Activated naive CD8-positive, alpha-beta T cell treated with anti-CD3 and anti-CD28 coated beads, Interleukin-2, amount 10 ng/mL, durations not matched to agents 7 days and 5 days (primary cell): ENCODE results near the gene SLC22A2. TPM values are rescaled to one million over a fixed set of nuclear protein-coding genes. Genes with fewer than 3 reads are reported as not detected.

Experiments used
- ATAC-seq: fragments of 150-1000 bp; cut with Tn5 transposase; one replicate; pipeline ENCODE4 v1.10.0; 2021; ENCODE audit warnings: low read depth, moderate library complexity
- POLR2A ChIA-PET: fragments of 350-600 bp; sonication (Branson Sonifier 250); formaldehyde crosslinking; loops from one replicate; lab custom pipeline; 2021; ENCODE audit warnings: antibody characterized with exemption; lab: Charles Lee
- DNase-seq: peaks from one replicate; pipeline ENCODE4 v3.0.0; 2021
- H3K27ac Mint-ChIP-seq: one replicate; pipeline ENCODE4 v1.8.0; 2022; ENCODE audit warnings: mild to moderate bottlenecking, mixed read lengths
- H3K27me3 Mint-ChIP-seq: one replicate; pipeline ENCODE4 v1.8.0; 2022; ENCODE audit warnings: mild to moderate bottlenecking, moderate library complexity, mixed read lengths
- H3K36me3 Mint-ChIP-seq: one replicate; pipeline ENCODE4 v1.8.0; 2021; ENCODE audit warnings: mild to moderate bottlenecking, mixed read lengths
- H3K4me1 Mint-ChIP-seq: one replicate; pipeline ENCODE4 v1.8.0; 2021; ENCODE audit warnings: mixed read lengths
- H3K4me3 Mint-ChIP-seq: one replicate; pipeline ENCODE4 v1.8.0; 2022; ENCODE audit warnings: mild to moderate bottlenecking, moderate library complexity, mixed read lengths
- H3K9me3 Mint-ChIP-seq: one replicate; pipeline ENCODE4 v1.8.0; 2021; ENCODE audit warnings: mixed read lengths
- total RNA-seq, 2 experiments: library from RNA; stranded (reverse); gene quantifications; one replicate each; pipeline ENCODE4 v1.2.3, GENCODE V29; 2021

SLC22A2 gene
- total RNA-seq, 2 experiments from 2014 or later, result not detected

- H3K36me3 Mint-ChIP-seq, result no peaks in the 10 kb centered on the region
- no peaks in the 10 kb centered on the region for H3K9me3 Mint-ChIP-seq
- no peak overlapping the region for H3K4me3 Mint-ChIP-seq
- no peak for ATAC-seq
- H3K27me3 Mint-ChIP-seq, result peaks cover 18% of the 10 kb centered on the region
- H3K27ac Mint-ChIP-seq, result no peak overlapping the region
- DNase-seq, result no peak
- POLR2A ChIA-PET, result no interaction called here
- peaks cover 7% of the 10 kb centered on the region for H3K4me1 Mint-ChIP-seq
Observed at GRCh38 chr6:160267102-160267501, 8.5 kb upstream of the SLC22A2 start.

- POLR2A ChIA-PET, result no interaction called here
- Mint-ChIP-seq H3K9me3 (no peaks in the 10 kb centered on the region), H3K27me3 (peaks cover 15% of the 10 kb centered on the region), H3K4me3 (no peak overlapping the region), H3K36me3 (no peaks in the 10 kb centered on the region), H3K4me1 (peaks cover 7% of the 10 kb centered on the region), H3K27ac (no peak overlapping the region)
- DNase-seq, result no peak
- ATAC-seq, result no peak
Observed at GRCh38 chr6:160265869-160266476, 7.4 kb upstream of the SLC22A2 start.

GRCh38 chr6:160264061-160264612 lies 5.5 kb upstream of the SLC22A2 start:
- DNase-seq (no peak), ATAC-seq (no peak)
- peaks cover 16% of the 10 kb centered on the region for H3K27me3 Mint-ChIP-seq
- peaks cover 7% of the 10 kb centered on the region for H3K4me1 Mint-ChIP-seq
- H3K36me3 Mint-ChIP-seq, result no peaks in the 10 kb centered on the region
- no peak overlapping the region for H3K4me3 Mint-ChIP-seq
- no peak overlapping the region for H3K27ac Mint-ChIP-seq
- no peaks in the 10 kb centered on the region for H3K9me3 Mint-ChIP-seq
- POLR2A ChIA-PET, result no interaction called here

- H3K9me3 Mint-ChIP-seq, result no peaks in the 10 kb centered on the region
- no peak overlapping the region for H3K27ac Mint-ChIP-seq
- no peak for DNase-seq
- H3K27me3 Mint-ChIP-seq, result peaks cover 15% of the 10 kb centered on the region
- no peak for ATAC-seq
- no peaks in the 10 kb centered on the region for H3K36me3 Mint-ChIP-seq
- no peak overlapping the region for H3K4me3 Mint-ChIP-seq
- peaks cover 7% of the 10 kb centered on the region for H3K4me1 Mint-ChIP-seq
- POLR2A ChIA-PET, result no interaction called here
Observed at GRCh38 chr6:160263196-160263939, 4.7 kb upstream of the SLC22A2 start.

- Mint-ChIP-seq H3K36me3 (no peaks in the 10 kb centered on the region), H3K9me3 (no peaks in the 10 kb centered on the region), H3K27me3 (peaks cover 13% of the 10 kb centered on the region), H3K27ac (no peak overlapping the region), H3K4me1 (peaks cover 7% of the 10 kb centered on the region), H3K4me3 (no peak overlapping the region)
- POLR2A ChIA-PET, result no interaction called here
- ATAC-seq, result no peak
- DNase-seq, result no peak
Observed at GRCh38 chr6:160261991-160262680, 3.5 kb upstream of the SLC22A2 start.

- Mint-ChIP-seq H3K9me3 (no peaks in the 10 kb centered on the region), H3K4me1 (peaks cover 2% of the 10 kb centered on the region), H3K4me3 (no peak overlapping the region), H3K27ac (no peak overlapping the region), H3K36me3 (no peaks in the 10 kb centered on the region), H3K27me3 (peaks cover 11% of the 10 kb centered on the region)
- DNase-seq (no peak), ATAC-seq (no peak)
- POLR2A ChIA-PET, result no interaction called here
Observed at GRCh38 chr6:160260803-160261450, 2.3 kb upstream of the SLC22A2 start.

GRCh38 chr6:160260367-160260766 lies 1.7 kb upstream of the SLC22A2 start:
- Mint-ChIP-seq H3K36me3 (no peaks in the 10 kb centered on the region), H3K4me3 (no peak overlapping the region), H3K9me3 (no peaks in the 10 kb centered on the region), H3K27ac (no peak overlapping the region), H3K27me3 (peaks cover 13% of the 10 kb centered on the region), H3K4me1 (no peaks in the 10 kb centered on the region)
- no peak for DNase-seq
- no peak for ATAC-seq
- POLR2A ChIA-PET, result no interaction called here

- no peak overlapping the region for H3K4me3 Mint-ChIP-seq
- no peak for DNase-seq
- no peaks in the 10 kb centered on the region for H3K4me1 Mint-ChIP-seq
- H3K27ac Mint-ChIP-seq, result no peak overlapping the region
- no peaks in the 10 kb centered on the region for H3K9me3 Mint-ChIP-seq
- H3K27me3 Mint-ChIP-seq, result peaks cover 10% of the 10 kb centered on the region
- POLR2A ChIA-PET, result no interaction called here
- no peaks in the 10 kb centered on the region for H3K36me3 Mint-ChIP-seq
- no peak for ATAC-seq
Observed at GRCh38 chr6:160259598-160259997, 977 bp upstream of the SLC22A2 start.

- H3K4me1 Mint-ChIP-seq, result no peaks in the 10 kb centered on the region
- no peaks in the 10 kb centered on the region for H3K36me3 Mint-ChIP-seq
- H3K4me3 Mint-ChIP-seq, result no peak overlapping the region
- no peaks in the 10 kb centered on the region for H3K9me3 Mint-ChIP-seq
- DNase-seq (no peak), ATAC-seq (no peak)
- H3K27me3 Mint-ChIP-seq, result peaks cover 10% of the 10 kb centered on the region
- POLR2A ChIA-PET, result no interaction called here
- H3K27ac Mint-ChIP-seq, result no peak overlapping the region
Observed at GRCh38 chr6:160259143-160259425, 463 bp upstream of the SLC22A2 start.

GRCh38 chr6:160256445-160256844 lies 2.2 kb downstream of the SLC22A2 start:
- H3K9me3 Mint-ChIP-seq, result no peaks in the 10 kb centered on the region

GRCh38 chr6:160254467-160255312 lies 3.9 kb downstream of the SLC22A2 start:
- DNase-seq (no peak), ATAC-seq (no peak)
- Mint-ChIP-seq H3K4me3 (no peak overlapping the region), H3K36me3 (no peaks in the 10 kb centered on the region), H3K4me1 (no peaks in the 10 kb centered on the region), H3K9me3 (no peaks in the 10 kb centered on the region), H3K27ac (no peak overlapping the region), H3K27me3 (peaks cover 12% of the 10 kb centered on the region)
- POLR2A ChIA-PET, result no interaction called here

More at GRCh38 chr6:160256445-160256844, 2.2 kb downstream of the SLC22A2 start:
- no peak for DNase-seq
- no peaks in the 10 kb centered on the region for H3K4me1 Mint-ChIP-seq
- H3K36me3 Mint-ChIP-seq, result no peaks in the 10 kb centered on the region
- peaks cover 11% of the 10 kb centered on the region for H3K27me3 Mint-ChIP-seq
- H3K27ac Mint-ChIP-seq, result no peak overlapping the region
- no peak overlapping the region for H3K4me3 Mint-ChIP-seq
- ATAC-seq, result no peak
- POLR2A ChIA-PET, result no interaction called here

GRCh38 chr6:160253714-160254113 lies 4.9 kb downstream of the SLC22A2 start:
- peaks cover 11% of the 10 kb centered on the region for H3K27me3 Mint-ChIP-seq
- POLR2A ChIA-PET, result no interaction called here
- no peak overlapping the region for H3K27ac Mint-ChIP-seq
- H3K36me3 Mint-ChIP-seq, result no peaks in the 10 kb centered on the region
- no peak for DNase-seq
- H3K9me3 Mint-ChIP-seq, result no peaks in the 10 kb centered on the region
- ATAC-seq, result no peak
- H3K4me3 Mint-ChIP-seq, result no peak overlapping the region
- no peaks in the 10 kb centered on the region for H3K4me1 Mint-ChIP-seq

- ATAC-seq (no peak), DNase-seq (no peak)
- Mint-ChIP-seq H3K36me3 (no peaks in the 10 kb centered on the region), H3K4me3 (no peak overlapping the region), H3K27me3 (peaks cover 12% of the 10 kb centered on the region), H3K9me3 (no peaks in the 10 kb centered on the region), H3K4me1 (no peaks in the 10 kb centered on the region), H3K27ac (no peak overlapping the region)
- POLR2A ChIA-PET, result no interaction called here
Observed at GRCh38 chr6:160253292-160253691, 5.3 kb downstream of the SLC22A2 start.
